Esophagus squamous epithelium (tissue), 4 donors: ENCODE measurements around the gene APBA2.

Experiments used
- CTCF ChIP-seq, 6 experiments: fragments of 450-650 bp in 4 of 6; fragments of 200-600 bp in 2 of 6; sonication (generic) in 2 of 6; IDR thresholded peaks; one replicate each; pipeline ENCODE4 v1.5.1; 2016 to 2019; ENCODE audit warnings: antibody characterized with exemption in 6 of 6, mild to moderate bottlenecking in 4 of 6, moderate library complexity in 4 of 6
- POLR2A ChIP-seq, 4 donors: fragments of 450-650 bp; IDR thresholded peaks; one replicate each; pipeline ENCODE4 v1.6.1; 2017; ENCODE audit warnings: antibody characterized with exemption in 4 of 4, mild to moderate bottlenecking in 4 of 4, moderate library complexity in 3 of 4

DNA sequence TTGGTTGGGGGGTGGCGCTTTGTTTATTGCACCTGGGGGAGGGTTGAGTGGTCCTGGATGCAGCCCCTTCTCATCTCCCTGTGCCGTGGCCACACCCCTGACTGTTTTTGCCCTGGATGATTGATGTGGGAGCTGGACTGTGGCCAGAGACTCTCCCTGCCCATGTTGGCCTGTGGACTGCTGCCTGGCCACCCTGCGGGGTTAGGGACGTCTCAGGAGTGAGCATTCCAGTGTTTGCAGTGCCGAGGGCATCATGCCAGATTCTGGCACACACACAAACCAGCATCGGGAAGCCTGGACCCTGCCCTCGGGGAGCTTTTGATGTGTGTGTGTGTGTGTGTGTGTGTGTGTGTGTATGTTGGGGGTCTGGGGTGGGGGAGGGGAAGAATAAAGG lies 15.8 kb downstream of the APBA2 start:
- TF ChIP-seq CTCF (IDR thresholded peaks at IDR 0.05) (no peak), POLR2A (IDR thresholded peaks at IDR 0.05) (no peak)
